Upper lobe of right lung (tissue), 1 donor: ENCODE data around the gene TTC28. TPM values are rescaled to one million over a fixed set of nuclear protein-coding genes. Genes with fewer than 3 reads are reported as not detected.

Experiments
- ATAC-seq: fragments of 200-7000 bp; cut with Tn5 transposase; one replicate; pipeline ENCODE4 v1.9.1; 2020; ENCODE audit warnings: mild to moderate bottlenecking, moderate library complexity
- DNase-seq: peaks from one replicate; pipeline ENCODE4 v3.0.0-alpha.2; 2020
- H3K27ac ChIP-seq: fragments of 200-600 bp; one replicate; pipeline ENCODE4 v1.8.0; 2022
- H3K27me3 ChIP-seq: fragments of 200-600 bp; one replicate; pipeline ENCODE4 v1.8.0; 2022; ENCODE audit warnings: mild to moderate bottlenecking
- H3K36me3 ChIP-seq: fragments of 200-600 bp; one replicate; pipeline ENCODE4 v1.8.0; 2022
- H3K4me1 ChIP-seq: fragments of 200-600 bp; one replicate; pipeline ENCODE4 v1.8.0; 2022
- H3K4me3 ChIP-seq: fragments of 200-600 bp; one replicate; pipeline ENCODE4 v1.8.0; 2022; ENCODE audit warnings: mild to moderate bottlenecking
- H3K9me3 ChIP-seq: fragments of 200-600 bp; one replicate; pipeline ENCODE4 v1.8.0; 2022
- CTCF ChIP-seq: fragments of 200-600 bp; IDR thresholded peaks from one replicate; pipeline ENCODE4 v1.8.0; 2022; ENCODE audit warnings: antibody characterized with exemption
- intact Hi-C: fragments of 100-400 bp; cut with DNase I; formaldehyde crosslinking; loops from one replicate; pipeline ENCODE4 v1.11.0; 2022
- total RNA-seq: library from RNA; stranded (reverse); fragmentation: NEBNext Ultra II Directional; extraction: Animal tissue kit (Norgen Biotek cat#: 25700); gene quantifications from one replicate; pipeline ENCODE4 v1.2.1, GENCODE V29; 2021
- donor health status: DM: no; HTN: yes; CAD: no; lungs with severe emphysema.

TTC28 gene
- total RNA-seq, 1 donor from 2014 or later = 48.7 TPM

- Histone ChIP-seq H3K27me3 (no peaks in the 10 kb centered on the region), H3K27ac (no peak overlapping the region), H3K36me3 (no peaks in the 10 kb centered on the region), H3K4me3 (no peak overlapping the region), H3K4me1 (peaks cover 5% of the 10 kb centered on the region), H3K9me3 (no peaks in the 10 kb centered on the region)
- no peak for TF ChIP-seq CTCF
- DNase-seq = no peak
- ATAC-seq = no peak
- intact Hi-C loops = no loop called here
These were observed 439.7 kb downstream of the TTC28 start for GRCh38 chr22:28239941-28240340.

GRCh38 chr22:28237783-28238182 is 441.9 kb downstream of the TTC28 start:
- TF ChIP-seq CTCF = no peak
- H3K4me1 ChIP-seq = no peaks in the 10 kb centered on the region
- no peaks in the 10 kb centered on the region for H3K27me3 ChIP-seq
- no peak overlapping the region for H3K4me3 ChIP-seq
- no peaks in the 10 kb centered on the region for H3K36me3 ChIP-seq
- intact Hi-C loops = no loop called here
- no peaks in the 10 kb centered on the region for H3K9me3 ChIP-seq
- ATAC-seq = no peak
- no peak overlapping the region for H3K27ac ChIP-seq
- DNase-seq = no peak

- Histone ChIP-seq H3K4me3 (no peak overlapping the region), H3K27me3 (no peaks in the 10 kb centered on the region), H3K9me3 (no peaks in the 10 kb centered on the region), H3K36me3 (no peaks in the 10 kb centered on the region), H3K27ac (no peak overlapping the region), H3K4me1 (no peaks in the 10 kb centered on the region)
- TF ChIP-seq CTCF = no peak
- ATAC-seq = no peak
- no peak for DNase-seq
- intact Hi-C loops = no loop called here
These were observed 442.5 kb downstream of the TTC28 start for GRCh38 chr22:28237112-28237511.

- Histone ChIP-seq H3K4me3 (no peak overlapping the region), H3K9me3 (no peaks in the 10 kb centered on the region), H3K4me1 (peaks cover 20% of the 10 kb centered on the region), H3K27ac (no peak overlapping the region), H3K36me3 (no peaks in the 10 kb centered on the region), H3K27me3 (no peaks in the 10 kb centered on the region)
- DNase-seq (no peak), ATAC-seq (no peak)
- intact Hi-C loops = no loop called here
- no peak for TF ChIP-seq CTCF
These were observed 447.4 kb downstream of the TTC28 start for GRCh38 chr22:28232204-28232603.

- intact Hi-C loops = no loop called here
- ATAC-seq (no peak), DNase-seq (no peak)
- Histone ChIP-seq H3K4me1 (peaks cover 20% of the 10 kb centered on the region), H3K27me3 (no peaks in the 10 kb centered on the region), H3K9me3 (no peaks in the 10 kb centered on the region), H3K27ac (no peak overlapping the region), H3K36me3 (no peaks in the 10 kb centered on the region), H3K4me3 (no peak overlapping the region)
- TF ChIP-seq CTCF = no peak
These were observed 448.2 kb downstream of the TTC28 start for GRCh38 chr22:28231441-28231840.

- no peak for DNase-seq
- H3K4me1 ChIP-seq = peaks cover 20% of the 10 kb centered on the region
- H3K27me3 ChIP-seq = no peaks in the 10 kb centered on the region
- TF ChIP-seq CTCF = no peak
- ATAC-seq = no peak
- H3K27ac ChIP-seq = no peak overlapping the region
- H3K9me3 ChIP-seq = no peaks in the 10 kb centered on the region
- H3K4me3 ChIP-seq = no peak overlapping the region
- no peaks in the 10 kb centered on the region for H3K36me3 ChIP-seq
- intact Hi-C loops = no loop called here
These were observed 449.0 kb downstream of the TTC28 start for GRCh38 chr22:28230671-28231070.
